Measurements from ENCODE around the gene CST3.
A peak's percentile ranks its signal among the peaks of the same experiment; 100 is the strongest.
"Not testable (repeated sequence)": the region's sequence is repeated elsewhere in the genome, so short reads cannot be mapped to it uniquely, and the experiment has no call there.

CST3 gene

GRCh38 chr20:23663180-23663579 is 25.4 kb upstream of the CST3 start:
- intact Hi-C loops (cut with DNase I): no loop called here
- DNase-seq: no peak

- intact Hi-C loops (cut with DNase I): no loop called here
- DNase-seq: no peak
Observed at GRCh38 chr20:23662276-23662870, 24.6 kb upstream of the CST3 start.

GRCh38 chr20:23661002-23661429 is 23.3 kb upstream of the CST3 start:
- no peak for DNase-seq
- intact Hi-C loops (cut with DNase I): no loop called here

- intact Hi-C loops (cut with DNase I): no loop called here
- no peak for DNase-seq
Observed at GRCh38 chr20:23659989-23660837, 22.5 kb upstream of the CST3 start.

GRCh38 chr20:23659610-23659988 is 21.8 kb upstream of the CST3 start:
- DNase-seq; intact Hi-C loops (cut with DNase I): not testable (repeated sequence)

- intact Hi-C loops (cut with DNase I): no loop called here
- DNase-seq: no peak
Observed at GRCh38 chr20:23658989-23659609, 21.3 kb upstream of the CST3 start.

GRCh38 chr20:23658336-23658735 is 20.6 kb upstream of the CST3 start:
- intact Hi-C loops (cut with DNase I): no loop called here
- DNase-seq: no peak

- peak in 1 of 10 donors; percentile 76 for DNase-seq
- intact Hi-C loops (cut with DNase I): no loop called here
Observed at GRCh38 chr20:23657202-23657601, 19.4 kb upstream of the CST3 start.

- intact Hi-C loops (cut with DNase I): no loop called here
- DNase-seq: peak in 2 of 10 donors; percentile 63 to 79
Observed at GRCh38 chr20:23656372-23656771, 18.6 kb upstream of the CST3 start.

- intact Hi-C loops (cut with DNase I): no loop called here
Observed at GRCh38 chr20:23655491-23656211, 17.9 kb upstream of the CST3 start.

GRCh38 chr20:23654717-23655116 is 17.0 kb upstream of the CST3 start:
- intact Hi-C loops (cut with DNase I): no loop called here
- DNase-seq: no peak

More at GRCh38 chr20:23655491-23656211, 17.9 kb upstream of the CST3 start:
- peak; percentile 33 to 92 (median 62) for DNase-seq

- intact Hi-C loops (cut with DNase I): no loop called here
- DNase-seq: no peak
Observed at GRCh38 chr20:23654000-23654399, 16.2 kb upstream of the CST3 start.

GRCh38 chr20:23653400-23653938 is 15.7 kb upstream of the CST3 start:
- intact Hi-C loops (cut with DNase I): no loop called here
- DNase-seq: no peak

- intact Hi-C loops (cut with DNase I): no loop called here
Observed at GRCh38 chr20:23652926-23653325, 15.2 kb upstream of the CST3 start.

GRCh38 chr20:23652371-23652770 is 14.6 kb upstream of the CST3 start:
- DNase-seq: no peak
- intact Hi-C loops (cut with DNase I): no loop called here

More at GRCh38 chr20:23652926-23653325, 15.2 kb upstream of the CST3 start:
- no peak for DNase-seq

GRCh38 chr20:23651117-23651516 is 13.4 kb upstream of the CST3 start:
- intact Hi-C loops (cut with DNase I): no loop called here

GRCh38 chr20:23649830-23650417 is 12.2 kb upstream of the CST3 start:
- no peak for DNase-seq
- intact Hi-C loops (cut with DNase I): no loop called here

More at GRCh38 chr20:23651117-23651516, 13.4 kb upstream of the CST3 start:
- DNase-seq: no peak

GRCh38 chr20:23649242-23649641 is 11.5 kb upstream of the CST3 start:
- intact Hi-C loops (cut with DNase I): no loop called here

GRCh38 chr20:23647346-23647745 is 9.6 kb upstream of the CST3 start:
- intact Hi-C loops (cut with DNase I): no loop called here
- DNase-seq: no peak

More at GRCh38 chr20:23649242-23649641, 11.5 kb upstream of the CST3 start:
- no peak for DNase-seq
